HepG2 (cell line): ENCODE measurements around the gene GYS2.

ENCODE experiments used
- HMG20B ChIP-seq: conservative IDR thresholded peaks from 2 replicates; pipeline ENCODE4 v1.6.1; 2016; ENCODE audit warnings: missing genetic modification reagents, missing compliant biosample characterization
- TCF7 ChIP-seq: sonication (generic); IDR thresholded peaks from 2 replicates; pipeline ENCODE4 v1.6.1; 2016; ENCODE audit warnings: antibody characterized with exemption, low read depth
- ZNF121 ChIP-seq: sonication (generic); formaldehyde crosslinking; IDR thresholded peaks from 2 replicates; pipeline ENCODE4 v1.5.0; 2020; ENCODE audit warnings: mild to moderate bottlenecking, missing genetic modification reagents
- ZNF326 ChIP-seq: sonication (generic); formaldehyde crosslinking; IDR thresholded peaks from 2 replicates; pipeline ENCODE4 v1.4.0; 2020; ENCODE audit warnings: missing genetic modification reagents, borderline replicate concordance
- TF ChIP-seq, protein P1 (sequence below): sonication (generic); formaldehyde crosslinking; IDR thresholded peaks from 2 replicates; pipeline ENCODE4 v1.8.1; 2023; ENCODE audit warnings: missing genetic modification reagents, inconsistent platforms, borderline replicate concordance
- TF ChIP-seq, protein P2 (sequence below): sonication (generic); formaldehyde crosslinking; IDR thresholded peaks from 2 replicates; pipeline ENCODE4 v1.5.0; 2020; ENCODE audit warnings: mild to moderate bottlenecking, missing genetic modification reagents, moderate library complexity
- TF ChIP-seq, protein P3 (sequence below): sonication (generic); formaldehyde crosslinking; IDR thresholded peaks from 2 replicates; pipeline ENCODE4 v1.5.0; 2020; ENCODE audit warnings: missing genetic modification reagents

DNA sequence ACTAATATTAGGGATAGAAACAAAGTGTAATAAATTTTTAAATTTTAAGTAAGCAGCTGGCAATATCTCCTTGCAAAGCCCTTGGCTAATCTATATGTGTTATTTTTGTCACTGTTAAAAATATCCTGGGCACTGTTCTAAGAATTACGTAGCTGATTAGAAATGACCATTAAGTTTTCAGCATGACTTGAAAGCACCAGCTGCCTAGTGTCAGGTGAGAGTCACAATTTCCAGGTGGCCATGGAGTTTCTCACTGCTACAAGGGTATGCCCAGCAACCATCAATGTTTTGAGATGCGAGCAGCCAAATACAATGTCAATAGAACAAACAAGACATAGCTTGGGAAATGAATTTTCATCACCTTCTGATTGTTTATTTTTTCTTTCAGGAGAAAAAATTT lies 23.3 kb upstream of the GYS2 start:
- TF ChIP-seq HMG20B (CRISPR knock-in tag) (no peak), ZNF326 (no peak), TCF7 (no peak), ZNF121 (no peak)
- TF ChIP-seq, protein P1, sequence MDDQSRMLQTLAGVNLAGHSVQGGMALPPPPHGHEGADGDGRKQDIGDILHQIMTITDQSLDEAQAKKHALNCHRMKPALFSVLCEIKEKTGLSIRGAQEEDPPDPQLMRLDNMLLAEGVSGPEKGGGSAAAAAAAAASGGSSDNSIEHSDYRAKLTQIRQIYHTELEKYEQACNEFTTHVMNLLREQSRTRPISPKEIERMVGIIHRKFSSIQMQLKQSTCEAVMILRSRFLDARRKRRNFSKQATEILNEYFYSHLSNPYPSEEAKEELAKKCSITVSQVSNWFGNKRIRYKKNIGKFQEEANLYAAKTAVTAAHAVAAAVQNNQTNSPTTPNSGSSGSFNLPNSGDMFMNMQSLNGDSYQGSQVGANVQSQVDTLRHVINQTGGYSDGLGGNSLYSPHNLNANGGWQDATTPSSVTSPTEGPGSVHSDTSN (CRISPR knock-in tag) = no peak
- TF ChIP-seq, protein P2, sequence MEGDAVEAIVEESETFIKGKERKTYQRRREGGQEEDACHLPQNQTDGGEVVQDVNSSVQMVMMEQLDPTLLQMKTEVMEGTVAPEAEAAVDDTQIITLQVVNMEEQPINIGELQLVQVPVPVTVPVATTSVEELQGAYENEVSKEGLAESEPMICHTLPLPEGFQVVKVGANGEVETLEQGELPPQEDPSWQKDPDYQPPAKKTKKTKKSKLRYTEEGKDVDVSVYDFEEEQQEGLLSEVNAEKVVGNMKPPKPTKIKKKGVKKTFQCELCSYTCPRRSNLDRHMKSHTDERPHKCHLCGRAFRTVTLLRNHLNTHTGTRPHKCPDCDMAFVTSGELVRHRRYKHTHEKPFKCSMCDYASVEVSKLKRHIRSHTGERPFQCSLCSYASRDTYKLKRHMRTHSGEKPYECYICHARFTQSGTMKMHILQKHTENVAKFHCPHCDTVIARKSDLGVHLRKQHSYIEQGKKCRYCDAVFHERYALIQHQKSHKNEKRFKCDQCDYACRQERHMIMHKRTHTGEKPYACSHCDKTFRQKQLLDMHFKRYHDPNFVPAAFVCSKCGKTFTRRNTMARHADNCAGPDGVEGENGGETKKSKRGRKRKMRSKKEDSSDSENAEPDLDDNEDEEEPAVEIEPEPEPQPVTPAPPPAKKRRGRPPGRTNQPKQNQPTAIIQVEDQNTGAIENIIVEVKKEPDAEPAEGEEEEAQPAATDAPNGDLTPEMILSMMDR = no peak
- TF ChIP-seq, protein P3, sequence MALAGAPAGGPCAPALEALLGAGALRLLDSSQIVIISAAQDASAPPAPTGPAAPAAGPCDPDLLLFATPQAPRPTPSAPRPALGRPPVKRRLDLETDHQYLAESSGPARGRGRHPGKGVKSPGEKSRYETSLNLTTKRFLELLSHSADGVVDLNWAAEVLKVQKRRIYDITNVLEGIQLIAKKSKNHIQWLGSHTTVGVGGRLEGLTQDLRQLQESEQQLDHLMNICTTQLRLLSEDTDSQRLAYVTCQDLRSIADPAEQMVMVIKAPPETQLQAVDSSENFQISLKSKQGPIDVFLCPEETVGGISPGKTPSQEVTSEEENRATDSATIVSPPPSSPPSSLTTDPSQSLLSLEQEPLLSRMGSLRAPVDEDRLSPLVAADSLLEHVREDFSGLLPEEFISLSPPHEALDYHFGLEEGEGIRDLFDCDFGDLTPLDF (CRISPR knock-in tag) = no peak
